BLaER1 treated with 17β-estradiol and CSF1 and Interleukin-3, amounts not matched to agents 10 nM and 100 nM (cell line): ENCODE results near the gene NCK2.
A peak's percentile ranks its signal among the peaks of the same experiment; 100 is the strongest.

Experiments
- H3K27ac ChIP-seq, 11 experiments: shearing (Covaris generic); formaldehyde crosslinking; 2 replicates each; pipeline ENCODE4 v1.8.1; 2022
- H3K27me3 ChIP-seq, 11 experiments: shearing (Covaris generic); formaldehyde crosslinking; 2 replicates each; pipeline ENCODE4 v1.8.1; 2022
- H3K36me3 ChIP-seq, 11 experiments: shearing (Covaris generic); formaldehyde crosslinking; 2 replicates each; pipeline ENCODE4 v1.8.1; 2022
- H3K4me1 ChIP-seq, 10 experiments: shearing (Covaris generic); formaldehyde crosslinking; 2 replicates each; pipeline ENCODE4 v1.8.1; 2022
- H3K4me2 ChIP-seq, 11 experiments: shearing (Covaris generic); formaldehyde crosslinking; 2 replicates each; pipeline ENCODE4 v1.8.1; 2022
- H3K4me3 ChIP-seq, 10 experiments: shearing (Covaris generic); formaldehyde crosslinking; 2 replicates each; pipeline ENCODE4 v1.8.1; 2022
- H3K9ac ChIP-seq, 11 experiments: shearing (Covaris generic); formaldehyde crosslinking; 2 replicates each; pipeline ENCODE4 v1.8.1; 2022
- H3K9me3 ChIP-seq, 11 experiments: shearing (Covaris generic); formaldehyde crosslinking; replicated peaks in 1 of 11; 2 replicates each; pipeline ENCODE4 v1.8.1; 2022
- H4K20me1 ChIP-seq, 11 experiments: shearing (Covaris generic); formaldehyde crosslinking; 2 replicates each; pipeline ENCODE4 v1.8.1; 2022
- Cebpa-rat ChIP-seq, 11 experiments: shearing (Covaris generic); IDR thresholded peaks; 2 replicates each; pipeline ENCODE4 v1.8.1; 2022

NCK2 gene

DNA sequence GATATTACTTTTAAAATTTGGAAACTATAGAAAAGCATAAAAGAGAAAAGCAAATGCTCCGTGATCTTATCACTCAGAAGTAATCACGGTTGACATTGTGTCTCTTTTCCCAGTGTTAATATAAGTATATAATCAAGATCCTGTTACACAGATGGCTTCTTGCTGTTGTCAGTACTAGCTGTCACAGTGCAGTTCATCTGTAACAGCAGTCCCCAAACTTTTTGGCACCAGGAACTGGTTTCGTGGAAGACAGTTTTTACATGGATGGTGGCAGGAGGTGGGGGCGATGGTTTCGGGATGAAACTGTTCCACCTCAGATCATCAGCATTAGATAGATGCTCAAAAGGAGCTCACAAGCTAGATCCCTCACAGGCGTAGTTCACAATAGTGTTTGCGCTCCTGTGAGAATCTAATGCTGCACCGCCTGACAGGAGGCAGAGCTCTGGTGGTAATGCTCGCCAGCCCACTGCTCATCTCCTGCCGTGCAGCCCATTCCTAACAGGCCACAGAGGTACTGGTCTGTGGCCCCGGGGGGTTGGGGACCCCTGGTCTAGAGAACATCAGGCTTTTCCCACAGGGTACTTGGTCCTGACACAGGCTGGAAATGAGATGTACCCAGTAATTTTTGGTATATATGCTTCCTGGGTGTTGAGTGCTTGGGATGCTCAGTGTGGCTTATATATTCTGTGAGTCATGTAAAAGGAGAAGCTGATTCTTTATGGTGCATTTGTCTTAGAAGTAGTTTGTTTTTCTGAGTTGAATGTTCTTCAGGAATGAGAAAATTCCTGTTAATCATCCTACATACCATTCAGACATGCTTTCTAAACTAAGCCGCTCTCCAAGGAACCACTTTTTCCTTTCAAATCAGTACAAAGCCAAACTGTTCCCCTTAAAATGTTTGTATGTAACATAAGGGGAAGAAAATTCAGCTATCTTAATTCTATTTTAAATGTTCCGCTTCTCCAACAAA is 121.8 kb downstream of the NCK2 start:
- Histone ChIP-seq H3K4me2 (peak overlapping the region in 4 of 11 experiments; percentile 10 to 76 (median 34); a peak in 4 of 22 replicates), H3K9ac (no peak overlapping the region), H4K20me1 (peaks cover 73 to 97% (median 93%) of the 10 kb centered on the region in 11 experiments), H3K9me3 (peaks cover 0 to 7% (median 0%) of the 10 kb centered on the region in 11 experiments; a peak in 2 of 22 replicates), H3K4me3 (no peak overlapping the region), H3K27ac (no peak overlapping the region), H3K4me1 (peaks cover 17 to 71% (median 34%) of the 10 kb centered on the region in 10 experiments; a peak in 18 of 20 replicates), H3K36me3 (peaks cover 15 to 94% (median 67%) of the 10 kb centered on the region in 11 experiments), H3K27me3 (no peaks in the 10 kb centered on the region)
- no peak for TF ChIP-seq Cebpa-rat (IDR thresholded peaks at IDR 0.05)

DNA sequence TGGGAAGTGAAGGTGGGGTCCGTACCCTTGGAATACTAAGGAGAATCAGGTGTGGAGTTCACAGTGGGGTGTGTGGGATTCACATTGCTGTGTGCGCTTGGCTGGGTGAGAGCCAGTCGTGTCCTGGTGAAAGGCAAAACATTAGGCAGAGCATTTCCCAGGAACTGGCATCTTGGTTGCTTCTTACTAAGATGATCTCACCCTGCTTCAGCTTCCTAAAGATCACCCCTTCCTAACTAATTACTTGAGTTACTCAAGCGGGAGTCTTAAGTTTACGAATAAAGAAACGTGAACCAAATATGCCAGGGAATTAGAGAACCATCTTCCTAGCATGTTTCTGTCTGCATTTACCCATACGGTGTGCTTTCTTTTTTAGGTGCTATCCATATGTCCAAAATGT is 122.9 kb downstream of the NCK2 start:
- H3K4me2 ChIP-seq = peak overlapping the region in 7 of 11 experiments; percentile 6 to 76 (median 22); a peak in 12 of 22 replicates
- H4K20me1 ChIP-seq = peaks cover 71 to 100% (median 96%) of the 10 kb centered on the region in 11 experiments

DNA sequence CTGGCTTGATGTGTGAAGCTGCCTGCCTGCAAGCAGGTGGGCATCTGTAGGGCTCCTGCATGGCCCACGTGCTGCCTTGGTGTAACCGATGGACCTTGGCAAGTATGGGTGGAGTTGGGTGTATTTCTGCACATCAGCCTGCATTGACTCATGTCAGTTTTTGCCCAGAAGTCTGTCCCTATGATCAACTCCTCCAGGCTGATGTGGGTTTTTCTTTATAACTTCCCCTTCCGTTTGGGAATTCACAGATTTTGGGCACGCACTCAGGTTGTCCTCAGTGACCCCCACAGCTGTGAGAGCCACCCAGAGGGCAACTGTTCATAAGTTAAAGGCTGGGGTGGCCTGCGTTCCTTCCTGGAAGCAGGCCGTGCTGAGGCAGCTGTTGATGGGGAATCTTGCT is 123.3 kb downstream of the NCK2 start:
- H4K20me1 ChIP-seq = peaks cover 66 to 100% (median 96%) of the 10 kb centered on the region in 11 experiments
- no peak overlapping the region for H3K4me3 ChIP-seq
- H3K27me3 ChIP-seq = no peaks in the 10 kb centered on the region
- no peak overlapping the region for H3K9ac ChIP-seq
- TF ChIP-seq Cebpa-rat (IDR thresholded peaks at IDR 0.05) = no peak
- peaks cover 14 to 96% (median 72%) of the 10 kb centered on the region in 11 experiments for H3K36me3 ChIP-seq
- H3K9me3 ChIP-seq = peaks cover 0 to 7% (median 0%) of the 10 kb centered on the region in 11 experiments; a peak in 2 of 22 replicates
- H3K4me1 ChIP-seq = peaks cover 21 to 86% (median 46%) of the 10 kb centered on the region in 10 experiments; a peak in 19 of 20 replicates
- peak overlapping the region in 7 of 11 experiments; percentile 6 to 76 (median 22); a peak in 12 of 22 replicates for H3K4me2 ChIP-seq
- peak overlapping the region in 2 of 11 experiments; percentile 2 to 22; a peak in 1 of 22 replicates for H3K27ac ChIP-seq

More for the DNA sequence above, 122.9 kb downstream of the NCK2 start:
- no peak overlapping the region for H3K9ac ChIP-seq
- H3K27me3 ChIP-seq = no peaks in the 10 kb centered on the region
- H3K9me3 ChIP-seq = peaks cover 0 to 7% (median 0%) of the 10 kb centered on the region in 11 experiments; a peak in 2 of 22 replicates
- H3K4me1 ChIP-seq = peaks cover 17 to 82% (median 41%) of the 10 kb centered on the region in 10 experiments; a peak in 19 of 20 replicates
- H3K4me3 ChIP-seq = no peak overlapping the region
- peak overlapping the region in 2 of 11 experiments; percentile 2 to 22; a peak in 1 of 22 replicates for H3K27ac ChIP-seq
- no peak for TF ChIP-seq Cebpa-rat (IDR thresholded peaks at IDR 0.05)
- peaks cover 19 to 96% (median 72%) of the 10 kb centered on the region in 11 experiments for H3K36me3 ChIP-seq

DNA sequence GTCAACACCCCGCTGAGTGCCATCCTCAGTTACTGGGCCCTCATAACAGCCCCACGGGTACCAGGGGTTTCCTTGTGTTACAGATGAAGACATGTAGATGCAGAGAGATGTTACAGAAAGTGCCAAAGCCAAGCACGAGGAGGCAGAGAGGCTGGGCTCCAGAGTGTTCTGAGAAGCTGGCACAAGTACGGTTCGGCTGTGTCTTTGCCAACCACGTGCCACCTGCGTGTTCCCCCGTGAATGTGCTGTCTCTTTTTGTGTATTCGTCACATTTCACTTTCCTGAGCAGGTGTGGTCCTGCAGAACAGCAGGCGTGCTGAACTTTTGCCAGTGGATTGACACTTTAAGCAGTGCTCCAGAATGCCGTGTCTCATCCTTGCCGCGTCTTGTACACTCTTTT is 124.6 kb downstream of the NCK2 start:
- peaks cover 60 to 98% (median 92%) of the 10 kb centered on the region in 11 experiments for H4K20me1 ChIP-seq
- H3K9ac ChIP-seq = no peak overlapping the region

DNA sequence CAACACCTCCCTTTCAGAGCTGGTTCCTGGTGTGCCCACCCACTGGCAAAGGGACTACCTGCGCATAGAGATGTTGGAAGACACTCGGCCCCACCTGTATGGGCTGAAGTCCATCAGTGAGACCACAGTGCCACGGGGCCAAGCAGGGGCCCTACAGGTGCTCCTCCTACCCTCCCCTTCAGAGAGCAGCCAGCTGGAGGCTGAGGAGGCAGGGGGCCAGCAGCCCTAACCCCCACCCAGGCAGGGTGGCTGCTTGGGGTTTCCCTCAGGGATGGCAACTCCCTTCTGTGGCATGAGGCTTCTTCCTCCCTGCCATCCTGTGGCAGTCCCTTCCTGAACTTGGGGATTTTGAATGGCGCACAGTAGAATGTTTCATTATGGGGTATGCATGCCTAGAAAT is 125.3 kb downstream of the NCK2 start:
- Histone ChIP-seq H4K20me1 (peaks cover 59 to 98% (median 90%) of the 10 kb centered on the region in 11 experiments), H3K27ac (0 out of 22 replicates have a peak overlapping the region, but pooled peaks of 1 of the 11 experiments have one; percentile 7), H3K9me3 (peaks cover 0 to 7% (median 0%) of the 10 kb centered on the region in 11 experiments; a peak in 2 of 22 replicates), H3K4me2 (0 out of 22 replicates have a peak overlapping the region, but pooled peaks of 1 of the 11 experiments have one; percentile 26), H3K4me1 (peaks cover 34 to 87% (median 60%) of the 10 kb centered on the region in 10 experiments), H3K9ac (no peak overlapping the region), H3K27me3 (no peaks in the 10 kb centered on the region), H3K36me3 (peaks cover 10 to 87% (median 60%) of the 10 kb centered on the region in 11 experiments), H3K4me3 (no peak overlapping the region)
- TF ChIP-seq Cebpa-rat (IDR thresholded peaks at IDR 0.05) = no peak

More for the DNA sequence above, 124.6 kb downstream of the NCK2 start:
- peaks cover 10 to 91% (median 62%) of the 10 kb centered on the region in 11 experiments for H3K36me3 ChIP-seq
- TF ChIP-seq Cebpa-rat (IDR thresholded peaks at IDR 0.05) = no peak
- H3K4me2 ChIP-seq = peak overlapping the region in 3 of 11 experiments; percentile 6 to 10 (median 8); a peak in 2 of 22 replicates
- peaks cover 27 to 87% (median 57%) of the 10 kb centered on the region in 10 experiments; a peak in 19 of 20 replicates for H3K4me1 ChIP-seq
- H3K27ac ChIP-seq = 0 out of 22 replicates have a peak overlapping the region, but pooled peaks of 1 of the 11 experiments have one; percentile 9
- H3K4me3 ChIP-seq = no peak overlapping the region
- H3K27me3 ChIP-seq = no peaks in the 10 kb centered on the region
- H3K9me3 ChIP-seq = peaks cover 0 to 7% (median 0%) of the 10 kb centered on the region in 11 experiments; a peak in 2 of 22 replicates

DNA sequence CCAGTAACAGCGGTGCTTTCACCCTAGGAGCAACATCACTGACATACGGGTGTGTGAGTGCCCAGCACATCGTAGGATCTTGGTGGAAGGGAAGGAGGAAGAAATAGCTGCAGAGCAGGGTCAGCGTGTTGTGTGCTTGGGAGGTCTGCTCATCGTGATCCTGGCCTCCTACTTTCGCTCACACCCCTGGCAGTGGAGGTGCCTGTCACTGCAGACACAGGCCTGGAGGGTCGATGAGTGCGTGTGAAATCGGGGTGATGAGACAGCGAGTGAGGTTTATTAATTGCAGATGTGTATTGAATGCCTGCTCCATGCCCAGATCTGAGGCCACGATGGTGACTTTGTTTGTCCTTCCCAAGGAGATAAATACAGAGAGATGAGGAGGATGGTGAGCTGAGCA is 126.1 kb downstream of the NCK2 start:
- Histone ChIP-seq H3K27ac (no peak overlapping the region), H3K9ac (no peak overlapping the region), H3K4me2 (no peak overlapping the region), H3K4me1 (peaks cover 40 to 82% (median 59%) of the 10 kb centered on the region in 10 experiments), H4K20me1 (peaks cover 56 to 96% (median 87%) of the 10 kb centered on the region in 11 experiments), H3K36me3 (peaks cover 17 to 87% (median 65%) of the 10 kb centered on the region in 11 experiments), H3K27me3 (no peaks in the 10 kb centered on the region), H3K9me3 (peaks cover 0 to 8% (median 0%) of the 10 kb centered on the region in 11 experiments; a peak in 5 of 22 replicates), H3K4me3 (no peak overlapping the region)
- no peak for TF ChIP-seq Cebpa-rat (IDR thresholded peaks at IDR 0.05)

DNA sequence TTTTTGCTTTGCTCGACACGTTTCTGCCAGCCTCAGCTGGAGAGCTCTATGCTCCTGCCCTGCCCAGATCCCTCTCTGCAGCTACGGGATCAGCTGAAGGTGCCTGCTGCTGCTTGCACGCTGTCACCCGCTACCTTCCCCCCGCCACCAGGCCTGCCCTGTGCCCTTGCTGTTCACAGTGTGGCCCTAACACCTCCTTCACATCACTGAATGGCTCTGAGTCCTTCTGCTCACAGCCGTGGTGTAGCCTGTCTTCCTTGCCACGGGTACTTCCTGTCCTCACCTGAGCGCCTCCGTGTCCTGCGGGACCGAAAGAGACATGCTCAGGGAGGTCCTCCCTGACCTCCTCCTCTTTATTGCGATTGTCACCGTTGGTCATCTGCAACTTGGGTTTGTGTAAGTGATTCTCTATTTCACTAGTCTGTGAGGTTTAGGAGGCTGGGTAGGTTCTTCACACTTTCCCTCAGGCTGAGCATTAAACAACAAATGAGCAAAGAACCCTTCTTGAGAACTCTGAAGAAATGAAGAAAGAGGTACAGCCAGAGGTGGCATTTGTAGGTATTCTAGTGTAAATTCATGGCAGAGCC is 127.5 kb downstream of the NCK2 start:
- H3K4me3 ChIP-seq = no peak overlapping the region
- H3K27ac ChIP-seq = 0 out of 22 replicates have a peak overlapping the region, but pooled peaks of 1 of the 11 experiments have one; percentile 51
- peaks cover 5 to 20% (median 8%) of the 10 kb centered on the region in 11 experiments; a peak in 14 of 22 replicates for H3K9me3 ChIP-seq
- H3K27me3 ChIP-seq = no peaks in the 10 kb centered on the region
- peaks cover 43 to 95% (median 80%) of the 10 kb centered on the region in 11 experiments; a peak in 21 of 22 replicates for H4K20me1 ChIP-seq
- no peak overlapping the region for H3K9ac ChIP-seq
- H3K4me1 ChIP-seq = peaks cover 38 to 68% (median 53%) of the 10 kb centered on the region in 10 experiments
- H3K4me2 ChIP-seq = peak overlapping the region in 5 of 11 experiments; percentile 60 to 83 (median 75); a peak in 7 of 22 replicates
- peaks cover 31 to 90% (median 76%) of the 10 kb centered on the region in 11 experiments for H3K36me3 ChIP-seq
- no peak for TF ChIP-seq Cebpa-rat (IDR thresholded peaks at IDR 0.05)

DNA sequence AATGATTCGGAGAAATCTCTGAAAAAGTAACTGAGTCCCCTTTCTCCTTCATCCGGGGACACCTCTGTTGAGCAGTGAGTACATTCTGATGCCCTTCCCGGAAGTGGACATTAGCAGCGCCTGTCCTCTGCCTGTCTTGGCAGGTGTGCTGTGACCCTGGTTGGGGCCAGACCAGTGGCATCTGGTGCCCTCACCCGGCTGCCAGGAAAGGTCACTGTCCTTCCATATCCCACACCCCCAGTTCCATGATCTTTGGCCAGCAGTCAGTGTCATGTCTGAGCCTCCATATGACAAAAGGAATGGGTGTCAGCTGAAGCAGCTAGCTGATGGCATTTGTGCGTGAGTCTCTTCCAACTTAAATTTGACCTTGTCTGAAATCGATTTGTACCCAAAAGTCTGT is 128.1 kb downstream of the NCK2 start:
- Histone ChIP-seq H3K4me2 (peak overlapping the region in 9 of 11 experiments; percentile 33 to 83 (median 60); a peak in 13 of 22 replicates), H3K4me1 (peaks cover 32 to 62% (median 47%) of the 10 kb centered on the region in 10 experiments), H3K9me3 (peaks cover 11 to 26% (median 14%) of the 10 kb centered on the region in 11 experiments), H4K20me1 (peaks cover 37 to 92% (median 74%) of the 10 kb centered on the region in 11 experiments; a peak in 21 of 22 replicates), H3K27me3 (no peaks in the 10 kb centered on the region), H3K27ac (peak overlapping the region in 3 of 11 experiments; percentile 44 to 51 (median 45); a peak in 4 of 22 replicates), H3K9ac (no peak overlapping the region; a peak in 1 of 22 replicates), H3K36me3 (peaks cover 37 to 90% (median 79%) of the 10 kb centered on the region in 11 experiments), H3K4me3 (no peak overlapping the region)
- TF ChIP-seq Cebpa-rat (IDR thresholded peaks at IDR 0.05) = no peak
